SU-DHL-6 (cell line): Measurements from ENCODE around the gene EPB41L1.

ENCODE experiments used
- H2AFZ ChIP-seq: fragments of 200-600 bp; sonication (generic); 2 replicates; pipeline ENCODE4 v1.6.1; 2014; ENCODE audit warnings: low read depth, mild to moderate bottlenecking, moderate library complexity, mixed read lengths, antibody characterized with exemption, low read length; ENCODE audit not compliant: severe bottlenecking
- H3F3A ChIP-seq: fragments of 200-600 bp; shearing (Covaris generic); 2 replicates; pipeline ENCODE4 v1.6.0; 2016; ENCODE audit warnings: antibody characterized with exemption, mild to moderate bottlenecking; ENCODE audit not compliant: insufficient read depth
- H3K27ac ChIP-seq: fragments of 200-600 bp; sonication (generic); 2 replicates; pipeline ENCODE4 v1.5.1; 2016; ENCODE audit warnings: low read depth, mild to moderate bottlenecking, low read length, moderate library complexity, mixed read lengths
- H3K27me3 ChIP-seq: fragments of 200-600 bp; sonication (generic), shearing (Covaris generic); 2 replicates; pipeline ENCODE4 v1.6.0; 2014; ENCODE audit warnings: mild to moderate bottlenecking, low read length
- H3K36me3 ChIP-seq: fragments of 200-600 bp; sonication (generic); 2 replicates; pipeline ENCODE4 v1.6.1; 2014; ENCODE audit warnings: mild to moderate bottlenecking, low read length, mixed read lengths
- H3K4me2 ChIP-seq: fragments of 300-600, 200-600 bp; shearing (Covaris generic), sonication (generic); 2 replicates; pipeline ENCODE4 v1.6.0; 2014; ENCODE audit warnings: low read length, low read depth, mild to moderate bottlenecking; ENCODE audit not compliant: poor library complexity, severe bottlenecking
- H3K4me3 ChIP-seq: fragments of 200-600 bp; sonication (generic); 2 replicates; pipeline ENCODE4 v1.5.1; 2014; ENCODE audit warnings: antibody characterized with exemption, low read length, mild to moderate bottlenecking, mixed read lengths; ENCODE audit not compliant: insufficient read depth, poor library complexity, severe bottlenecking
- H3K79me2 ChIP-seq: fragments of 200-600 bp; sonication (generic); 2 replicates; pipeline ENCODE4 v1.6.1; 2014; ENCODE audit warnings: mild to moderate bottlenecking, low read length, moderate library complexity; ENCODE audit not compliant: insufficient read depth
- H3K9ac ChIP-seq: fragments of 200-600 bp; sonication (generic); 2 replicates; pipeline ENCODE4 v1.7.0; 2014; ENCODE audit warnings: mild to moderate bottlenecking, low read length
- H3K9me2 ChIP-seq: fragments of 200-600 bp; sonication (generic); replicated peaks from 2 replicates; pipeline ENCODE4 v1.6.1; 2014; ENCODE audit warnings: low read length; ENCODE audit not compliant: insufficient read depth
- H3K9me3 ChIP-seq: fragments of 200-600 bp; sonication (generic); 2 replicates; pipeline ENCODE4 v1.6.1; 2014; ENCODE audit warnings: low read length, mixed read lengths; ENCODE audit not compliant: insufficient read depth
- H4K20me1 ChIP-seq: fragments of 200-600 bp; sonication (generic); 2 replicates; pipeline ENCODE4 v1.6.1; 2014; ENCODE audit warnings: low read depth, mild to moderate bottlenecking, antibody characterized with exemption, low read length, moderate library complexity, mixed read lengths
- EZH2phosphoT487 ChIP-seq: fragments of 200-600 bp; sonication (generic), shearing (Covaris generic); conservative IDR thresholded peaks from 2 replicates; pipeline ENCODE4 v1.6.1; 2018; ENCODE audit warnings: mild to moderate bottlenecking, antibody characterized with exemption, low read length, moderate library complexity, mixed read lengths
- TF ChIP-seq, protein P1 (sequence below): fragments of 200-600 bp; sonication (generic); IDR thresholded peaks from one replicate; pipeline ENCODE4 v1.5.1; 2017; ENCODE audit warnings: antibody characterized with exemption, mild to moderate bottlenecking, low read length, moderate library complexity; ENCODE audit not compliant: insufficient read depth, poor library complexity, severe bottlenecking

Gene EPB41L1

GRCh38 chr20:36130390-36130789 is 24.1 kb upstream of the EPB41L1 start:
- Histone ChIP-seq H3K27ac (no peak overlapping the region), H3K9me2 (no peaks in the 10 kb centered on the region), H3K4me2 (no peak overlapping the region), H3K27me3 (no peaks in the 10 kb centered on the region), H3K79me2 (no peaks in the 10 kb centered on the region), H3K9ac (no peak overlapping the region), H3F3A (no peaks in the 10 kb centered on the region), H4K20me1 (no peaks in the 10 kb centered on the region), H3K36me3 (no peaks in the 10 kb centered on the region), H3K4me3 (no peak overlapping the region), H2AFZ (no peak overlapping the region), H3K9me3 (no peaks in the 10 kb centered on the region)
- TF ChIP-seq, protein P1, sequence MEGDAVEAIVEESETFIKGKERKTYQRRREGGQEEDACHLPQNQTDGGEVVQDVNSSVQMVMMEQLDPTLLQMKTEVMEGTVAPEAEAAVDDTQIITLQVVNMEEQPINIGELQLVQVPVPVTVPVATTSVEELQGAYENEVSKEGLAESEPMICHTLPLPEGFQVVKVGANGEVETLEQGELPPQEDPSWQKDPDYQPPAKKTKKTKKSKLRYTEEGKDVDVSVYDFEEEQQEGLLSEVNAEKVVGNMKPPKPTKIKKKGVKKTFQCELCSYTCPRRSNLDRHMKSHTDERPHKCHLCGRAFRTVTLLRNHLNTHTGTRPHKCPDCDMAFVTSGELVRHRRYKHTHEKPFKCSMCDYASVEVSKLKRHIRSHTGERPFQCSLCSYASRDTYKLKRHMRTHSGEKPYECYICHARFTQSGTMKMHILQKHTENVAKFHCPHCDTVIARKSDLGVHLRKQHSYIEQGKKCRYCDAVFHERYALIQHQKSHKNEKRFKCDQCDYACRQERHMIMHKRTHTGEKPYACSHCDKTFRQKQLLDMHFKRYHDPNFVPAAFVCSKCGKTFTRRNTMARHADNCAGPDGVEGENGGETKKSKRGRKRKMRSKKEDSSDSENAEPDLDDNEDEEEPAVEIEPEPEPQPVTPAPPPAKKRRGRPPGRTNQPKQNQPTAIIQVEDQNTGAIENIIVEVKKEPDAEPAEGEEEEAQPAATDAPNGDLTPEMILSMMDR: no peak
- no peak for TF ChIP-seq EZH2phosphoT487

- no peak overlapping the region for H3K4me2 ChIP-seq
- no peaks in the 10 kb centered on the region for H3F3A ChIP-seq
- no peak for TF ChIP-seq EZH2phosphoT487
- TF ChIP-seq, protein P1: no peak
- H3K36me3 ChIP-seq: no peaks in the 10 kb centered on the region
- H3K9me3 ChIP-seq: no peaks in the 10 kb centered on the region
- H3K27me3 ChIP-seq: no peaks in the 10 kb centered on the region
- H3K79me2 ChIP-seq: no peaks in the 10 kb centered on the region
- H2AFZ ChIP-seq: no peak overlapping the region
- no peak overlapping the region for H3K4me3 ChIP-seq
- H4K20me1 ChIP-seq: no peaks in the 10 kb centered on the region
- no peak overlapping the region for H3K27ac ChIP-seq
- no peaks in the 10 kb centered on the region for H3K9me2 ChIP-seq
- H3K9ac ChIP-seq: no peak overlapping the region
Measured at GRCh38 chr20:36132802-36133211, 21.7 kb upstream of the EPB41L1 start.

GRCh38 chr20:36133821-36134220 is 20.7 kb upstream of the EPB41L1 start:
- Histone ChIP-seq H3K27ac (no peak overlapping the region), H3K4me2 (no peak overlapping the region), H3K27me3 (no peaks in the 10 kb centered on the region)

More at GRCh38 chr20:36133821-36134220, 20.7 kb upstream of the EPB41L1 start:
- Histone ChIP-seq H3K9me2 (no peaks in the 10 kb centered on the region), H3K9ac (no peak overlapping the region), H3F3A (no peaks in the 10 kb centered on the region), H3K9me3 (no peaks in the 10 kb centered on the region), H4K20me1 (no peaks in the 10 kb centered on the region), H3K4me3 (no peak overlapping the region), H3K36me3 (no peaks in the 10 kb centered on the region), H2AFZ (no peak overlapping the region), H3K79me2 (no peaks in the 10 kb centered on the region)
- TF ChIP-seq, protein P1: no peak
- no peak for TF ChIP-seq EZH2phosphoT487
